ENCODE measurements around the gene PHF14.
"Not testable (repeated sequence)": the region's sequence is repeated elsewhere in the genome, so short reads cannot be mapped to it uniquely, and the experiment has no call there.

Gene PHF14

GRCh38 chr7:10973061-10973941 lies at the start of gene PHF14:
TSS of gene PHF14 (plus strand) at chr7:10973872. CDS start at chr7:10974324, 452 bp downstream.
- peak; percentile 87 for DNase-seq

DNA sequence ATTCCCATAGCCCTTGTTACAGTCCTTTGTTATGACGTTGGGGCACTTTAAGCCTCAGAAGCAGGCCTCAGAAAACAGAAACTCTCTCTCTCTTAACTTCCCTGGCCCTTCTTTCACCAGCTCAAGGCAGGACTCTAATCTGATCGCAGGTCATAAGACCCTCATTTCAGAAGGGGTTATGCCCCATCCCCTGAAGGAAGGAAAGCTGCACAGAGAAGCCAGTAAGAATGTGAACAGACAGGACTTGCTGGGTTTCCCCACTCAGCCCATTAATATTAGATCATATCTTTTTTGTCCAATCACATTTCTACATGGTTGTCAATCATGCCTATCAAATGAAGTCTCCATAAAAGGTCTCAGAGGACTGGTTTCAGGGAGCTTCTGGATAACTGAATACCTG lies 49.3 kb upstream of the PHF14 start:
- DNase-seq = no peak

DNA sequence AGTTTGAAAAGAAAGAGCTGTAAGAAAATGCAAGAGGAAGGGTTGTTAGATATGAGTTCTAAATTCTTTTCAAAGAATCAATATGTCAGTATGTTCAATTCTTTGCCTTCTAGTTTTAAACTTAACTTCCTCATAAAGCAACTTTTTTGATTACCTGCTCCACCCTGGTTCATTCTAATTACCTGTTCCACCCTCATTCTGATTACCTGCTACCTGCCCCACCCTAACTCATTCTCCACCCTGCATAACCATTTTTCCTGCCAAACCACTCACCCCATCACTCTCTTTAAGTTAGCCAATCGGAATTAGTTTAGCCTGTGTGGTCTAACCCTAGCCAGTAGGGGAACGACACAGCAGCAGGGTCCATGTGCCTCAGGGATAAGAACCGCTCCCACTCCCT lies 45.5 kb upstream of the PHF14 start:
- not testable (repeated sequence) for DNase-seq

DNA sequence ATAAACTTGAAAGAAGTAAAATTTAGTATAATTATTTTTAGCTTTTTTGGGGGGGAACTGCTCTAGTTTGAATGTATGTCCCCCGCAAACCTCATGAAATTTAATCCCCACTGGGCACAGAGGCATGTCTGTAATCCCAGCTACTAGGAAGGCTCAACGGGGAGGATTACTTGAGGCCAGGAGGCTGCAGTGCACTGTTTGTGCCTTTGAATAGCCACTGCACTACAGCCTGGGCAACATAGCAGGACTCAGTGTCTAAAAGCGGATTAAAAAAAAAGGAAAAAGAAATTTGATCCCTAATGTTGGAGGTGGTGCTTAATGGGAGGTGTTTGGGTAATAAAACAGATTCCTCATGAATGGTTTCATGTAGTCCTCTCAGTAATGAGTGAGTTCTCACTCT lies 43.1 kb upstream of the PHF14 start:
- no peak for DNase-seq

DNA sequence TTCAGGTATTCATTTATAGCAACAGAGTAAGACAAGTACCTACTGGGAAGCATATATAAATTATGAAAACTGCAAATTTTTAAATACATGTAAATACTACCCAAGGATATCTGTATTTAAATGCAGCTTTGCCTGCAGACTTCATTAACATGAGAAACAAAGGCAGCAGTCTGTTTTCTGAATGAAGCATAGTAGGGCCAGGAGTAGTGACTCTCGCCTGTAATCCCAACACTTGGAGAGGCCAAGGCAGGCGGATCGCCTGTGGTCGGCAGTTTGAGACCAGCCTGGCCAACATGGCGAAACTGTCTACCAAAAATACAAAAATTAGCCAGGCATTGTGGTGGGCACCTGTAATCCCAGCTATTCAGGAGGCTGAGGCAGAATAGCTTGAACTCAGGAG lies 42.5 kb upstream of the PHF14 start:
- DNase-seq = no peak

- no peak for DNase-seq
These were observed 39.4 kb upstream of the PHF14 start for GRCh38 chr7:10934292-10934691.

DNA sequence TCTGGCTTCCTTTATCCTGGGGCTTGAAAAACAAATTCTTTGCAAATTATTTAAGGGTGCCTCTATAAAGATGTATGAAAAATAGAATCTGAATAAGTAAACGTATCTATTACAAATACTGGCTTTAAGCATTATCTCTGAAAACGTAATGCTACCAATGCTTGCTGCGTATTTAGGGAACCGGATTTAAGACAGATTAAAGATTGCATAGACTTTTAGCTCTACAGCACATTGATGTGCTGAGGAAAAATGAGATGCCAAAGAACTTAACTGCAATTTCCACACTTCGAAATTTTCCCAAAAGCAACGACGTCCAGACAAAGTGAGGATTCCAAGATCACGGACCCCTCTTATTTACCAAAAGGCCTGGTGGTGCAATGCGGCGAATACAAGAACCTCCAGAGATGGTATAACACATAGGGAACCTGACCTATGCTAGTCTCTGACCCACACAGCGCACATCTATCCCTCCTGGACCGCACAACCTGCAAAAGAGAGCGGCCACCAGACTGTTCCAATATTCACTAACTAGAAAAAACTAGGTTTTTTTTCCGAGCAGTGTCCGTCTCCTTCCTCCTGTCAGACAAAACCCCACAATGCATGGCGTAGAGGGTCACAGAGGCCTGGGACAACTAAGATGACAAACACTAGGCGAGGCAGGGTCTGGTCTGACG lies 34.3 kb upstream of the PHF14 start:
- DNase-seq = no peak

DNA sequence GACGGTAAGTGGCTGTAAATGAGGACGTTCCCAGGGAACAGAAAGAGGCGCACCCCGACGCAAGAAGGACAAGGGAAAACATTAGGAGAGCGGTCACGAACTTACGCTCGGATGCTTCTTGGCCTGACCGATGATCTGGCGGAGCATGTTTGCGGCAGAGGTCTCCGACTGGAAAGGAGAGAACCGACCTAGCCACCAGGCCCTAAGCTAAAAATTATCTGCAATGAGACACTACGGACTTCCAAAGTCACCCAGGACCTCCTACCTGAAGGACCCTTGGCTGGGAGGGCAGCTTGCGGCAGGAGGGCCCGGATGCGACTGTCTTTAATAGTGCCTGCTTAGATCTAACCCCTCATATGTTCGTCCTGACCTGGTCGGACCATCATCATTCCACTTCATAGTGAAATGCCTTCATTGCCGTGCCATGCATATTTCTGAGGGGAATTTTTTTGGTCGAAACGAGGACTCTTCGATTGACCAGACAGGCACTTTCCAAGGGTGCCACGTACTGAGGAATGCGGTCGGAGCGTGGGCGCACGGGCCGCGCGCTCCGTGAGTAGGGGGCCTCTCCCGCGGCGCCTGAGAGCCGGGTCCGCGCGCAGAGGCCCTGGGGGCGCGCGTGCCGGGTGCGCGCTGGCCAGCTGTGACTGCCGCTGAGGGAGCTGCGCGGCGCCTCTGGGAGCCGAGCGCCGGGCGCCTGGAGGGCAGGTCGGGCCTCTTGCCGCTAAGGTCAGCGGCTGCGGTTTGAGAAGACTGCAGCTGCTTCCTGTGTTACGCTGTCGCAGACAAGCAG lies 33.6 kb upstream of the PHF14 start:
- peak; percentile 64 for DNase-seq

DNA sequence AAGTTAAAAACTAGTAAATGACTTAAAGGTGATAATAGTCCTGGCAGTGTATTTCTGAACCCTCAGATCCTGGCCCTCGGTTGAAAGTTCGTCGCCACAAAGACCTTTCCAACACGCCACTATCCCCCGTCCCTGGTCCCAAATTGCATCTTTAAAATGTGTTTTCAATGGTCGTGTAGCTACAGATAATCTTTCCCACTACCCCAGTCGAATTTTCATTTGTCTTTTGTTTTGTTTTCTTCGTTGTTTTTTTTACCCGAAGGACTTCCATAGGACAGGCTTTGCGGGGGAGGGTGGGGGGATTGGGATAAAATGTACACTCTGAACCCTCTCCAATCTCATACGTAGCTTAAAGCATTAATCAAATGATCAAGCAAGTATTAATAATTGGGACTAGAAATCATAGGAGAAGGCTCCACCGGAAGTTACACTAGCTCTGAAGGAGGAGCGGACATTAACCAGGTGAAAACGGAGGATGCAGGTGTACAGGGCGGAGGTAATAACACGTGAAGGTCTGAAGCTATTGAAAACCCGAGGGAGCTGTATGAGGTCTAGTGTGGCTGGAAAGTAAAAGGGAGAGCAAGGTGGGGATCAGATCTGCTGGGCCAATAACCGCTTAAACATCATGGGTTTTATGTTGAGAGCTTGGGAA lies 32.8 kb upstream of the PHF14 start:
- no peak for DNase-seq

- no peak for DNase-seq
These were observed 23.2 kb upstream of the PHF14 start for GRCh38 chr7:10950494-10950893.

DNA sequence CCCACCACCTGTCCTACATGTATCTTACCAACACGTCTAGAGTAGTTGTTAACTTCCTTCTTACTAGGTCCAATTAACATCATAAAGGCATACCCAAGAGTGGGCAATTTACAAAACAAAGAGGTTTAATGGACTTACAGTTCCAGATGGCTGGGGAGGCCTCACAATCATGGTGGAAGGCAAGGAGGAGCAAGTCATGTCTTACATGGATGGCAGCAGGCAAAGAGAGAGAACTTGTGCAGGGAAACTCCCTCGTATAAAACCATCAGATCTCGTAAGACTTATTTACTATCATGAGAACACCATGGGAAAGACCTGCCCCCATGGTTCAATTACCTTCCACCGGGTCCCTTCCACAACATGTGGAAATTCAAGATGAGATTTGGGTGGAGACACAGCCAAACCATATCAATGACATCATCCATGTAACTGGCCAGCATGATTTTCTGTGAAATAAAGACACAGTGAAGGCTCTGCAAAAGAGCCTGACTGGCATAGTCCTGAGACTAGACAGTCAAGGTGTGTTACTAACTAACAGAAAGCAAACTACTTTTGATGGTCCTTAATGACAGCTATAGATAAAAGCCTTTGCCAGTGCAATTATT lies 22.6 kb upstream of the PHF14 start:
- DNase-seq = not testable (repeated sequence)

DNA sequence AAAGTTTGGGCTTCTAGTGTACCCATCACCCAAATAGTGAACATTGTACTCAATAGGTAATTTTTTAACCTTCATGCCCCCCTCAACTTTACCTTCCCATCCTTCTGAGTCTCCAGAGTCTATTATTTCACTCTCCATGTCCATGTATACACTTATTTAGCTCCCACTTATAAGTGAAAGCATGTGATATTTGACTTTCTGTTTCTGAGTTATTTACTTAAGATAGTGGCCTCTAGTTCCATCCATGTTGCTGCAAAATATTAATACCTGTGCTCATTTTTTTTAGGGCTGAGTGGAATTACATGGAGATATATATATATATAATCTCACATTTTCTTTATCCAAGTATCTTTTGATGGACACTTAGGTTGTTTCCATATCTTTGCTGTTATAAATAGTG lies 21.1 kb upstream of the PHF14 start:
- no peak for DNase-seq

DNA sequence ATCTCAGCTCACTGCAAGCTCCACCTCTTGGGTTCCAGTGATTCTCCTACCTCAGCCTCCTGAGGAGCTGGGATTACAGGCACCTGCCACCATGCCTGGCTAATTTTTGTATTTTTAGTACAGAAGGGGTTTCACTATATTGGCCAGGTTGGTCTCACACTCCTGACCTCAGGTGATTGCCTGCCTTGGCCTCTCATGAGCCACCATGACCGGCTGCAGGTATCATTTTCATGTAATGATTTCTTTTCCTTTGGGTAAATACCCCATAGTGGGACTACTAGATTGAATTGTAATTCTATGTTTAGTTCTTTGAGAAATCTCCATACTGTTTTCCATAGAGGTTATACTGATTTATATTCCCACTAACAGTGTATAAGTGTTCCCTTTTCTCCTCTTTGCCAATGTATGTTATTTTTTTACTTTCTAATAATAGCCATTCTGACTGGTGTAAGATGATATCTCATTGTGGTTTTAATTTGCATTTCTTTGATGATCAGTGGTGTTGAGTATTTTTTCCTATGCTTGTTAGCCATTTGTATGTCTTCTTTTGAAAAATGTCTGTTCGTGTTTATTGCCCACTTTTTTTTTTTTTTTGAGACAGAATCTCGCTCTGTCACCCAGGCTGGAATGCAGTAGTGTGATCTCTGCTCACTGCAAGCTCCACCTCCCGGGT lies 20.5 kb upstream of the PHF14 start:
- not testable (repeated sequence) for DNase-seq

DNA sequence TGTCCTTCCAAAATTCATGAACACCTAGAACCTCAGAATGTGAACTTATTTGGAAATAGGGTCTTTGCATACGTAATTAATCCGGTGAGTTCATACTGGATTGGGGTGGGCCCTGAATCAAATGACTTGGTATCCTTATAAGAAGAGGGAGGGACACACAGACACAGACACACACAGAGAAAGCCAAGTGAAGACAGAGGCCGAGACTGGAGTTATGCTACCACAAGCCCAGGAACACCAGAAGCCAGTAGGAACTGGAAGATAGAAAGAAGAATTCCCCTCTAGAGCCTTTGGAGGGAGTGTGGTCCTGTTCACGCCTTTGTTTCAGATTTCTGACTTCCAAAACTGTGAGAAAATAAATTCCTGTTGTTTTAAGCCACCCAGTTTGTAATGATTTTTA lies 17.1 kb upstream of the PHF14 start:
- DNase-seq = no peak

GRCh38 chr7:10960242-10960641 lies 13.4 kb upstream of the PHF14 start:
- DNase-seq = not testable (repeated sequence)

- not testable (repeated sequence) for DNase-seq
These were observed 8.7 kb upstream of the PHF14 start for GRCh38 chr7:10965016-10965415.

DNA sequence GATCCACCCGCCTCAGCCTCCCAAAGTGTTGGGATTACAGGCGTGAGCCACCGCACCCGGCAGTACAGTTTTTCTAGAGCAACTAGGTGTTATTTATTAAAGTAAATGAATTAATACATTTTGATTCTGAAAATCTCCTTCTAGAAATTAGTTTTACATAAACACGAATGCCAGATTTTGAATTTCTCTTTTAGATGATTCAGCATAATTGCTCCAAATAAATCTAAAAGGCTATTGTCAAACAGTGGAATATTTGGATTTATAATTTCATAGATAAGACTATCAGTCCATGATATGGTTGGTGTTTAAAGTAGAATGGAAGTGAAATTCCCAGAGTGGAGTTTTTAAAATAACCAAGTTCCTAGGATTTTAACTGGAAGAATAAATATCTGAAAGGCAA lies 1.5 kb upstream of the PHF14 start:
- no peak for DNase-seq

GRCh38 chr7:10973942-10974911 lies 555 bp downstream of the PHF14 start:
- DNase-seq = no peak

DNA sequence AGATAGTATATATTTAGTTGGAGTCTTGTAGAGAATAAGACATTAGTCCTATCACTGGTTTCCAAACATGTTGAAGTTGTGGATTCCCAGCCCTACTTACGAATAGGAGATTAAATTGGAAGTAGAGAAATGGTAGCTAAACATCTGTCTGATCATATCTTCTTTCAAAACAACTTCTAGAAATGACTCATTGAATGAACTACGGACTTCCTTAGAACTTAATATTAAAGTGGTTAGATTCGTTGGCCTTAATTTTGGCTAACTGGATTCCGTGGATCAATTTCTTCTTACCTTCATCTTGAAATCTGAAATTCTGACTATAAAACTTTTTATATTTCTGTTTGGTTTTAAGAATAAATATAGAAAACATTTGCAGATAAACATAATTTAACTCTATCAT lies 3.4 kb downstream of the PHF14 start:
- DNase-seq = no peak

GRCh38 chr7:10981317-10981716 lies 7.6 kb downstream of the PHF14 start:
- no peak for DNase-seq

DNA sequence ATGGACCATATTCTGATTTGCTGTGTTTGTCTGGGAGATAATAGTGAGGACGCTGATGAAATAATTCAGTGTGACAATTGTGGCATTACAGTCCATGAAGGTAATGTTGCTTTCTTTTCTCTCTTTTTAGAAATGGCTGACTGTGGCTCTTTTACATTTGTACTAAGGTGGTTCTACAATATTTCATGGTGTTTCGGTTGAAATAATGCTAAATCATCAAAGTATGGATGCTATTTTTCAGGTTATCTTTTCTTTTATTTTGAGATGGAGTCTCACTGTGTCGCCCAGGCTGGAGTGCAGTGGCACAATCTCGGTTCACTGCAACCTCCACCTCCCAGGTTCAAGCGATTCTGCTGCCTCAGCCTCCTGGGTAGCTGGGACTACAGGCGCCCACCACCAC lies 17.1 kb downstream of the PHF14 start:
- DNase-seq = not testable (repeated sequence)

Data from SIG-M5 (cell line).